RWPE1 (cell line): ENCODE measurements around the gene GPC6.

Experiments used
- CTCF ChIA-PET: fragments of 350-600 bp; sonication (Branson Sonifier 250); formaldehyde crosslinking; extraction: SDS; loops from one replicate; lab custom pipeline; 2021; lab: Yijun Ruan, JAX
- POLR2A ChIA-PET: fragments of 400-600 bp; formaldehyde crosslinking; extraction: SDS; loops from one replicate; lab custom pipeline; 2020; ENCODE audit warnings: antibody characterized with exemption; ENCODE audit not compliant: low non-redundant PET; lab: Yijun Ruan, JAX
- DNase-seq: peaks from one replicate; pipeline ENCODE4 v3.0.0; 2012; ENCODE audit warnings: low spot score
- H3K27ac ChIP-seq: fragments of 450-650 bp; 2 replicates; pipeline ENCODE4 v1.5.1; 2017
- TF ChIP-seq, protein P1 (sequence below): fragments of 450-650 bp; conservative IDR thresholded peaks from 2 replicates; pipeline ENCODE4 v1.5.1; 2017; ENCODE audit warnings: low read depth, mild to moderate bottlenecking

The GPC6 gene

DNA sequence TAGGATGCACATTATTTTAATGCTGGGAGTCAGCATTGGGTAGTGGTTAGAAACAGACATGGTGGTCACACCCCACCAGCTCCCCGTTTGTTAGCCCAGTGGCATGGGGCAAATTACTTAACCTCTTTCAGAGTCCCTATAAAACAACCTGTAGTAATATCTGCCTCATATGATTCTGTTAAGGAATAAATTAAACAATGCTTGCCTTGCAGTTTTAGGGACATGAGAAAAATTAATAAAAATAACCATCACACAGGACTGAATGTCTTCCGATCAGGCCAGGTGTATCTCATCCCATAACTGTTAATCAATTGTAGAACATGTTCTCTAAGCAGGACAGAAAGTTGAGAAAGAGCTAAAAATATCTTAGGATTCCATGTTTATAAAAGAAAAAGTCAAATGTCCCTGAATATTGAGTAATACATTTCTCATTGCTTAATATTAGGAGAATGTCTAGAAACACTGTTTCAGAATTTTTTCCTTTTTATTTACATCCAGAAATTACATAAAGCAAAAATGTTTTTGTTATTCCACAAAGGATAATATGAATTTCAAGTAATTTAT lies 196.5 kb downstream of the GPC6 start:
- POLR2A ChIA-PET, result no interaction called here
- no peak overlapping the region for H3K27ac ChIP-seq
- no peak for DNase-seq
- TF ChIP-seq, protein P1, sequence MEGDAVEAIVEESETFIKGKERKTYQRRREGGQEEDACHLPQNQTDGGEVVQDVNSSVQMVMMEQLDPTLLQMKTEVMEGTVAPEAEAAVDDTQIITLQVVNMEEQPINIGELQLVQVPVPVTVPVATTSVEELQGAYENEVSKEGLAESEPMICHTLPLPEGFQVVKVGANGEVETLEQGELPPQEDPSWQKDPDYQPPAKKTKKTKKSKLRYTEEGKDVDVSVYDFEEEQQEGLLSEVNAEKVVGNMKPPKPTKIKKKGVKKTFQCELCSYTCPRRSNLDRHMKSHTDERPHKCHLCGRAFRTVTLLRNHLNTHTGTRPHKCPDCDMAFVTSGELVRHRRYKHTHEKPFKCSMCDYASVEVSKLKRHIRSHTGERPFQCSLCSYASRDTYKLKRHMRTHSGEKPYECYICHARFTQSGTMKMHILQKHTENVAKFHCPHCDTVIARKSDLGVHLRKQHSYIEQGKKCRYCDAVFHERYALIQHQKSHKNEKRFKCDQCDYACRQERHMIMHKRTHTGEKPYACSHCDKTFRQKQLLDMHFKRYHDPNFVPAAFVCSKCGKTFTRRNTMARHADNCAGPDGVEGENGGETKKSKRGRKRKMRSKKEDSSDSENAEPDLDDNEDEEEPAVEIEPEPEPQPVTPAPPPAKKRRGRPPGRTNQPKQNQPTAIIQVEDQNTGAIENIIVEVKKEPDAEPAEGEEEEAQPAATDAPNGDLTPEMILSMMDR, result no peak
- CTCF ChIA-PET, result no interaction called here

DNA sequence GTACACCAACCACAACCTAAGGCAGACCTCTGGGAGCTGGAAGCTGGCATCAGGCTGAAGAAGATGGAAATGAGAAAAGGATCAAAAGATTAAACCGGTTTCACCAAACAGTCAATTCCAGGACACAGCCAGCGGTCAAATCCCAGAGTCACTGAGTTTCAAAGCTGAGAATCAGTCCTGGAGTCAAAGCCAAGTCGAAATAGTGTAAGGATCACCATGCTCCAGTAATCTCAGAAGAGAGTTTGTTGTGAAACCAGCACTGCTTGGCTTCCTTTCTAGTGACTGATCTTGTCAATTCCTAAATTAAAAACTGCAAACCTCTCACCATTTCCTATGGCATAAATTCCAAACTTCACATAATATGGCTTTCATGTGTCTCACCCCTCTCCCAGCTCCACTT lies 198.8 kb downstream of the GPC6 start:
- POLR2A ChIA-PET, result no interaction called here
- CTCF ChIA-PET, result no interaction called here
- DNase-seq, result no peak
- TF ChIP-seq, protein P1, result no peak
- H3K27ac ChIP-seq, result no peak overlapping the region

DNA sequence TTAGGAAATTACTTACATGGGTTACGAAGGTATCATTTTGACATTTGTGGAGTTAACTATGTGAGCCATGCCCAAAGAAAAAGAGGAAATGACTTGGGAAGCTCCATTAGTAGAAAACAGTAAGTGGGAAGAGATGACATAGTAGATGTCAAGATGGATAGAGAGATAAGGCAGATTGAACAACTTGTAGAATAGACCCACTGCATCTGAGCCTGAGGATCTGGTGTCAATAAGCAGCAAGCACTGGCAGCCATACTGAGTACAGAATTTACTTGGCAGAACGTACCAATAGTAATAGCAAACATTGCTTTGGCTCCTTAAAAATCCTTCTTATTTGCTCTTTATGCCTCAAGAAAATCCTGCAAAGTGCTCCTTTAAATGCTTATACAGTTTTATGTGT lies 203.8 kb downstream of the GPC6 start:
- DNase-seq, result no peak
- CTCF ChIA-PET, result no interaction called here
- H3K27ac ChIP-seq, result no peak overlapping the region
- POLR2A ChIA-PET, result no interaction called here
- TF ChIP-seq, protein P1, result no peak

DNA sequence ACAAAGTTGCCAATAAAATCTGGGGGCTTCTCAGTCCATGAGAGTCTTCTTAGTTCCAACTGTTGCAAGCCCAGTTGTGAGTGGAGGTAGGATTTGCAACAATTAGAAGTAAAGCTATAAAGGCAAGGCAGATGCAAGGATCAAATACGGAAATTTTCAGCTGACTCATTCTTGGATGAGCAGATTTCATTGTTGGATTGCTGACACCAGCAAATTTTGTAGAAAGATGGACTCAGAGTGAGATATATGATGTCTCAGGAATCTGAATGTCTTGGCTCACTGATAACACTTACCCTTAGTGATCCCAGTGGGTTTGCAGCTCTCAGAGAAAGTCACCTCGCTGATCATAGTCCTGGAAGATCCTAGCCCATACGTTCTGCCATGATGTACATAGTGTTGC lies 209.0 kb downstream of the GPC6 start:
- TF ChIP-seq, protein P1, result no peak
- no peak overlapping the region for H3K27ac ChIP-seq
- ChIA-PET CTCF (no interaction called here), POLR2A (no interaction called here)
- DNase-seq, result no peak

DNA sequence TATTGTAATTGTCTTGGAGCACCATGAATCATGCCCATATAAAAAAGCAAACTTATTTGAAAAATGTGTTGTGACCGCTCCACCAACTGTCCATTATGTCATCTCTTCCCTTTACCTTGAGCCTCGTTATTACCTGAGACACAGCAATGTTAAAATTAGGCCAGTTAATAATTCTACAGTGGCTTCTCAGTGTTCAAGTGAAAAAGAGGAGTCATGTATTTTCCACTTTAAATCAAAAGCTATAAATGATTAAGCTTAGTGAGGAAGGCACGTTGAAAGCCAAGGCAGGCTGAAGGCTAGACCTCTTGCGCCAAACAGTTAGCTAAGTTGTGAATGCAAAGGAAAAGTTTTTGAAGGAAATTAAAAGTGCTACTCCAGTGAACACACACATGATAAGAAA lies 210.5 kb downstream of the GPC6 start:
- H3K27ac ChIP-seq, result no peak overlapping the region
- ChIA-PET POLR2A (no interaction called here), CTCF (interaction anchor here (0.6 kb wide), 1 partner anchor 35 kb away, joined by 3 read pairs; no protein-coding TSS in a partner anchor)
- DNase-seq, result no peak
- TF ChIP-seq, protein P1, result no peak

DNA sequence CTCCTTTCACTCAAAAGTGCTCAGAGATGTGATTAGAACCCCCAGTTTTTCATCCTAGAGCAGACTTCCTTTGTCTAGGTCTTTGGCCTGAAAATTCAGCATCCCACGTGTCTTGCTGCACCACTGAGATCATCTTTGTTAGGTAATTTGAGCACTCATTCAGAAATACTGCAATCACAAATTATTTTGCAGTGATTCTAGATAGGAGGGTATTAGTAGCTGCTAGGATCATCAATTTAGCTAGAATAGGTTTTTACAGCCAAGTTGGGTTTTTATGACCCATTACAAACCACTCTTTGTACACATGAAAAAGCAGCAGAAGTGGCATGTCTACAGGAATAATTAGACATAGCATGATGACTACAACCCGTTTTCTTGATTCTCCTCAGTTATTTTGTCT lies 219.6 kb downstream of the GPC6 start:
- TF ChIP-seq, protein P1, result no peak

More for the DNA sequence above, 219.6 kb downstream of the GPC6 start:
- DNase-seq, result no peak
- ChIA-PET CTCF (no interaction called here), POLR2A (no interaction called here)
- no peak overlapping the region for H3K27ac ChIP-seq
